ENCODE measurements around the gene ITPRID1.
"Not testable (repeated sequence)": the region's sequence is repeated elsewhere in the genome, so short reads cannot be mapped to it uniquely, and the experiment has no call there.

Gene ITPRID1

GRCh38 chr7:31517513-31517912 is 3.6 kb downstream of the ITPRID1 start:
- DNase-seq: no peak

GRCh38 chr7:31518766-31519165 is 4.9 kb downstream of the ITPRID1 start:
- DNase-seq: no peak

GRCh38 chr7:31521336-31522010 is 7.6 kb downstream of the ITPRID1 start:
- DNase-seq: no peak

- no peak for DNase-seq
Observed at GRCh38 chr7:31526864-31527263, 13.0 kb downstream of the ITPRID1 start.

- no peak for DNase-seq
Observed at GRCh38 chr7:31529103-31529502, 15.2 kb downstream of the ITPRID1 start.

- not testable (repeated sequence) for DNase-seq
Observed at GRCh38 chr7:31540651-31541185, 26.8 kb downstream of the ITPRID1 start.

- DNase-seq: no peak
Observed at GRCh38 chr7:31545549-31545948, 31.7 kb downstream of the ITPRID1 start.

GRCh38 chr7:31549611-31550010 is 35.7 kb downstream of the ITPRID1 start:
- no peak for DNase-seq

- no peak for DNase-seq
Observed at GRCh38 chr7:31550432-31550831, 36.5 kb downstream of the ITPRID1 start.

GRCh38 chr7:31553661-31554081 is 39.8 kb downstream of the ITPRID1 start:
- DNase-seq: no peak

- DNase-seq: no peak
Observed at GRCh38 chr7:31562002-31562401, 48.1 kb downstream of the ITPRID1 start.

- DNase-seq: no peak
Observed at GRCh38 chr7:31563522-31563921, 49.6 kb downstream of the ITPRID1 start.

- DNase-seq: no peak
Observed at GRCh38 chr7:31563951-31564350, 50.1 kb downstream of the ITPRID1 start.

GRCh38 chr7:31564661-31565060 is 50.8 kb downstream of the ITPRID1 start:
- DNase-seq: no peak

GRCh38 chr7:31569528-31569927 is 55.6 kb downstream of the ITPRID1 start:
- no peak for DNase-seq

- no peak for DNase-seq
Observed at GRCh38 chr7:31583526-31583925, 69.6 kb downstream of the ITPRID1 start.

GRCh38 chr7:31583942-31584341 is 70.1 kb downstream of the ITPRID1 start:
- no peak for DNase-seq

- DNase-seq: no peak
Observed at GRCh38 chr7:31595390-31595789, 81.5 kb downstream of the ITPRID1 start.

- DNase-seq: no peak
Observed at GRCh38 chr7:31602041-31602625, 88.2 kb downstream of the ITPRID1 start.

- DNase-seq: no peak
Observed at GRCh38 chr7:31603046-31603445, 89.2 kb downstream of the ITPRID1 start.

- DNase-seq: no peak
Observed at GRCh38 chr7:31613604-31614003, 99.7 kb downstream of the ITPRID1 start.

- no peak for DNase-seq
Observed at GRCh38 chr7:31633467-31633866, 119.6 kb downstream of the ITPRID1 start.

GRCh38 chr7:31633894-31634494 is 120.1 kb downstream of the ITPRID1 start:
- peak; percentile 61 for DNase-seq

- DNase-seq: no peak
Observed at GRCh38 chr7:31640381-31640780, 126.5 kb downstream of the ITPRID1 start.

Measured in hematopoietic multipotent progenitor cell treated with erythropoietin and hydrocortisone succinate and interleukin-3 and kit ligand, for 4 days (in vitro differentiated cells).